Mucosa of descending colon (tissue), 3 donors: ENCODE results near the gene THAP7. TPM values are rescaled to one million over a fixed set of nuclear protein-coding genes. Genes with fewer than 3 reads are reported as not detected.
"Not testable (repeated sequence)": the region's sequence is repeated elsewhere in the genome, so short reads cannot be mapped to it uniquely, and the experiment has no call there.

ENCODE experiments used
- ATAC-seq: fragments of 200-7000 bp; cut with Tn5 transposase; one replicate; pipeline ENCODE4 v1.9.1; 2020; ENCODE audit warnings: mild to moderate bottlenecking, moderate library complexity
- DNase-seq, 3 donors: peaks; one replicate each; pipeline ENCODE4 v3.0.0-alpha.2; 2020
- H3K36me3 ChIP-seq: fragments of 200-600 bp; one replicate; pipeline ENCODE4 v1.8.0; 2021; ENCODE audit warnings: low read depth, mild to moderate bottlenecking
- H3K4me1 ChIP-seq: fragments of 200-600 bp; one replicate; pipeline ENCODE4 v1.8.0; 2021; ENCODE audit warnings: low read depth, mild to moderate bottlenecking
- H3K4me3 ChIP-seq: fragments of 200-600 bp; one replicate; pipeline ENCODE4 v1.8.0; 2021; ENCODE audit warnings: mild to moderate bottlenecking
- H3K9me3 ChIP-seq: fragments of 200-600 bp; one replicate; pipeline ENCODE4 v1.8.0; 2021; ENCODE audit warnings: mild to moderate bottlenecking
- CTCF ChIP-seq: fragments of 200-600 bp; IDR thresholded peaks from one replicate; pipeline ENCODE4 v1.8.0; 2022; ENCODE audit warnings: antibody characterized with exemption, mild to moderate bottlenecking
- intact Hi-C, 2 donors: fragments of 100-400 bp; cut with DNase I in 1 of 2; cut with micrococcal nuclease in 1 of 2; formaldehyde crosslinking; loops; one replicate each; pipeline versions ENCODE4 v1.11.0 to v1.11.1; 2022; cut with DNase I, micrococcal nuclease
- long read RNA-seq, 2 donors: library from polyadenylated mRNA; unstranded; transcript quantifications; one replicate each; pipeline ENCODE4 v2.0.0, GENCODE V29; 2019 to 2021
- total RNA-seq, 3 donors: library from RNA; stranded (reverse); fragmentation: NEBNext Ultra II Directional in 2 of 3; extraction: Animal tissue kit (Norgen Biotek cat#: 25700) in 2 of 3; gene quantifications; one replicate each; pipeline versions ENCODE4 v1.2.1 to v1.2.4, GENCODE V29; 2021 to 2023
- donor health status: DM: no; HTN: no; CAD: no; lungs with moderate emphysema.
- donor health status: DM: no; HTN: no; CAD: no.
- donor health status: DM: no; HTN: yes; CAD: no.

The THAP7 gene
- total RNA-seq = 10 to 100 TPM; 16.8 to 27.8 (median 19.8) TPM
- long read RNA-seq, donor 1, transcript THAP7-204 (2 exons, 1,809 nt) = major isoform, 35 of 74 reads
- long read RNA-seq, donor 1, transcript THAP7-208 (3 exons, 1,957 nt) = minor isoform, 20 of 74 reads
- long read RNA-seq, donor 1, transcript THAP7-202 (5 exons, 1,144 nt) = minor isoform, 11 of 74 reads
- long read RNA-seq, donor 1, partial matches to known transcripts = 0 of 74 reads
- long read RNA-seq, donor 1, other reads (novel, unspliced or antisense) = 3 of 74 reads
- long read RNA-seq, donor 2, transcript THAP7-204 (2 exons, 1,809 nt) = minor isoform, 6 of 26 reads
- long read RNA-seq, donor 2, transcript THAP7-202 (5 exons, 1,144 nt) = minor isoform, 6 of 26 reads
- long read RNA-seq, donor 2, transcript THAP7-208 (3 exons, 1,957 nt) = major isoform, 11 of 26 reads
- long read RNA-seq, donor 2, partial matches to known transcripts = 0 of 26 reads
- long read RNA-seq, donor 2, other reads (novel, unspliced or antisense) = 2 of 26 reads

- peaks cover 30% of the 10 kb centered on the region for H3K4me1 ChIP-seq
- peak within 1 kb of the TSS; percentile 67 for H3K4me3 ChIP-seq
- H3K36me3 ChIP-seq = no peaks in the 10 kb centered on the region
- ATAC-seq = peak; percentile 95
- intact Hi-C loops = no loop called here
- DNase-seq = peak; percentile 98 to 99 (median 98)
- TF ChIP-seq CTCF = no peak
- H3K9me3 ChIP-seq = no peaks in the 10 kb centered on the region
Observed at GRCh38 chr22:21001601-21002325, at the start of gene THAP7. Gene THAP7 (minus strand): TSS chr22:21002118. CDS start chr22:21001911, 207 bp downstream.

GRCh38 chr22:21051145-21051830, 49.4 kb upstream of the THAP7 start:
- no peaks in the 10 kb centered on the region for H3K4me1 ChIP-seq
- ATAC-seq = no peak
- no peak for TF ChIP-seq CTCF
- intact Hi-C loops = no loop called here
- no peaks in the 10 kb centered on the region for H3K9me3 ChIP-seq
- no peaks in the 10 kb centered on the region for H3K36me3 ChIP-seq
- DNase-seq = no peak
- H3K4me3 ChIP-seq = no peak overlapping the region

GRCh38 chr22:21048965-21049364, 47.0 kb upstream of the THAP7 start:
- H3K9me3 ChIP-seq, H3K4me3 ChIP-seq, intact Hi-C loops, H3K36me3 ChIP-seq, ATAC-seq, DNase-seq: not testable (repeated sequence)
- H3K4me1 ChIP-seq = peaks cover 11% of the 10 kb centered on the region

GRCh38 chr22:21048448-21048847, 46.5 kb upstream of the THAP7 start:
- H3K9me3 ChIP-seq, DNase-seq, ATAC-seq, H3K4me3 ChIP-seq, intact Hi-C loops, H3K36me3 ChIP-seq: not testable (repeated sequence)
- H3K4me1 ChIP-seq = peaks cover 12% of the 10 kb centered on the region

GRCh38 chr22:21047730-21048129, 45.8 kb upstream of the THAP7 start:
- ATAC-seq (no peak), DNase-seq (no peak)
- Histone ChIP-seq H3K36me3 (no peaks in the 10 kb centered on the region), H3K9me3 (no peaks in the 10 kb centered on the region), H3K4me1 (peaks cover 15% of the 10 kb centered on the region), H3K4me3 (no peak overlapping the region)
- no peak for TF ChIP-seq CTCF
- intact Hi-C loops = no loop called here

GRCh38 chr22:21047035-21047661, 45.2 kb upstream of the THAP7 start:
- H3K4me1 ChIP-seq = peaks cover 15% of the 10 kb centered on the region
- H3K36me3 ChIP-seq = no peaks in the 10 kb centered on the region
- DNase-seq (no peak), ATAC-seq (no peak)
- H3K4me3 ChIP-seq = no peak overlapping the region
- no peak for TF ChIP-seq CTCF
- intact Hi-C loops = no loop called here
- H3K9me3 ChIP-seq = no peaks in the 10 kb centered on the region
